Activated gamma-delta T cell (primary cell): Measurements from ENCODE around the gene KRTAP10-6.
"Not testable (repeated sequence)": the region's sequence is repeated elsewhere in the genome, so short reads cannot be mapped to it uniquely, and the experiment has no call there.

Source experiments
- DNase-seq: peaks from one replicate; lab custom pipeline; 2025; lab: John Stamatoyannopoulos, UW

Gene KRTAP10-6

DNA sequence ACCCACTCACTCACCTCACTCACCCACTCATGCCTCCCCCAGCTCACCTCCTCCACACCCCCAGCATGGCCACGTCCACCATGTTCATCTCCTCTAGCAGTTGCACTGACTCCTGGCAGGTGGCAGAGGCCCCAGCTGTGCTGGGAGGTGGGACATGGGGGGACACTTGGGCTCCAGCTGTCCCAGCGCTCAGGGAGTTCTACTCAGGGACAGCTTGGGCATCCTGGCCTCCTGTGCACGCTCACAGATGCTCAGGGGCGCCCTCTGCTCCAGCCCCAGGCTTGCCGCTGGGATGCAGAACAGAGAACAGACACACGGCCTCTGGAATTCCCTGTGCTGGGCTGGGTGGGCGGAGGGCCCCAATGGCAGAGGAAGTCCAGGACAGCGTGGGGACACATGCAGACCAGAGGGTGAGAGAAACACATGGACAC, 24.8 kb upstream of the KRTAP10-6 start:
- no peak for DNase-seq

- no peak for DNase-seq
Observed at GRCh38 chr21:44616591-44616926, 24.3 kb upstream of the KRTAP10-6 start.

GRCh38 chr21:44615911-44616590, 23.7 kb upstream of the KRTAP10-6 start:
- no peak for DNase-seq

DNA sequence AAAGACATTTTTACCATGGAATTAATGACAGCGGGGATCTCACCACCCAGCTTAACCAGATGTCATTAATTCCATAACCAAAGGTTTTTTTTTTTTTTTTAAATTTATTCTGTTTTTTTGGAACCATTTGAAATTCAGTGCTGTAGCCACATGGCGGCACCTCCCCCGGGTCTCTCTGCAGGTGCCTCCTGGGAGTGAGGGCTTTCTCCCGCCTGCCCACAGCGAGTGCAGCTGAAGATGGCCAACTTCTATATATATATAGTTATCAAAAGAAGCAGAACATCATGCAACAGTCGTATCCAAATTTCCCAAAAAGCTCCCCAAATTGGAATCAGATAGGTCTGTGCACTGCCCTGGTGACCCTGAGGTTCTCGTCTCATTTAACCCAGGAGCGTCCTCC, 23.2 kb upstream of the KRTAP10-6 start:
- no peak for DNase-seq

DNA sequence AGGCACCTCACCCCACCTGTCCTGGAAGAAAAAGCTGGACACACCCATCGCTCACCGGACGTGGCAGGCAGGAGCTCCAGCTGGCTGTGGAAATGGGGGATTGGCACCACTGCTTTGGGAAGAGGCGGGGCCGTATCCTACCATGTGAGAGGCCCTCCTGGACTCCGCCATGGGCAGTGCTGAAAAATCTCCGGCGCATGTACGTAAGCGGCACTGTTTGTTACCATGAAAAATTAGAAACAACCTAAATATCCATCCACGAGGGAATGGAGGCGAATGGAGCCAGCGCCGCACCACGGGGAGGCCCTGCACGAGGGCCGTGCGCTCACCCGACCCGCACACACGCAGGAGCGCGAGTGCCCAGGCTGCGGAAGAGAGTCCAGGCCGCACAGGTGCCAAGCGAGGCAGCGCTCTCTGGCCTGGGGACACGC, 22.7 kb upstream of the KRTAP10-6 start:
- DNase-seq, result no peak

DNA sequence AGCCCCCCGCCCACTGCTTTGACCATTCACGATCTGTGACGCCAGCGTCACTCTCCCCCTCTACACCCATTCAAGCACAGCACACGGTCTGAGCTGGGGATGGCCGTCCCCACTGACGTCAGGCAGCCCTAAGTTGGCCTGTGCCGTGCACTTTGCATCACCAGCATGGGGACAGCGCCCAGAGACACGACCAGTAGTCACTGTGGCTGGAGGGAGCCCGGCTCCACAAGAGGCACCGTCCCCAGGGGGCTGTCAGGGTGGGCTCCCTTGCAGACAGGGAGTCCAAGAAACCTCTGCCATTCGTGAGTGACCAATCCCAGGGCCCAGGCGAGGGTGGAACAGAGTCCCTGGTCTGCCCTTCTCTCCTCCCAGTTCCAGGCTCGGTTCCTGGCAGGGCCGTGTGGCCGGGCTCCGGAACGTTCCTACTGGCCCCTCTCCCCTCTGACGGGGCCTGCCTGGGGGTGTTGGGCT, 21.9 kb upstream of the KRTAP10-6 start:
- no peak for DNase-seq

- DNase-seq, result no peak
Observed at GRCh38 chr21:44613386-44614155, 21.3 kb upstream of the KRTAP10-6 start.

DNA sequence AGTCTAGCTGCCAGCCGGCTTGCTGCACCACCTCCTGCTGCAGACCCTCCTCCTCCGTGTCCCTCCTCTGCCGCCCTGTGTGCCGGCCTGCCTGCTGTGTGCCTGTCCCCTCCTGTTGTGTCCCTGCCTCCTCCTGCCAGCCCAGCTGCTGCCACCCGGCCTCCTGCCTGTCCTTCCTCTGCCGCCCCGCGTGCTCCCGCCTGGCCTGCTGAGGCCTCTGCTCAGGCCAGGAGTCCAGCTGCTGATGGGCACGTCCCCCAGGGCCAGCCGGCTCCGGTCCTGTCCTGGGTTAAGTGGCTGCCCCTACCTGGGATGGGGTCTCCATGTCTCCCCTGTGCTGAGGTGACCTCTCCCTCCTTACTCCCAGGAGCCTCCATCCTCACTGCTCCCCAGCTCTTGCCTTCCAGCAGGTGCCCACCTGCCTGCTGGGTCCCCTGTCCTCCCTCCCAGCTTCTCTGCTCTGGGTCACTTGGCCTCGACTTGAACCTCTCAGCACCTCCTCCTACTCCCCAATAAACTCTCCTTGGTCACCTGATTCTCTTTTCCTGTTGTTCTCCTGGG, 20.4 kb upstream of the KRTAP10-6 start:
- DNase-seq, result no peak

GRCh38 chr21:44612029-44612486, 19.8 kb upstream of the KRTAP10-6 start, which contains the start of gene KRTAP10-8:
KRTAP10-8 (plus strand) TSS chr21:44612079; CDS start chr21:44612101, 22 bp downstream.
- DNase-seq, result no peak

DNA sequence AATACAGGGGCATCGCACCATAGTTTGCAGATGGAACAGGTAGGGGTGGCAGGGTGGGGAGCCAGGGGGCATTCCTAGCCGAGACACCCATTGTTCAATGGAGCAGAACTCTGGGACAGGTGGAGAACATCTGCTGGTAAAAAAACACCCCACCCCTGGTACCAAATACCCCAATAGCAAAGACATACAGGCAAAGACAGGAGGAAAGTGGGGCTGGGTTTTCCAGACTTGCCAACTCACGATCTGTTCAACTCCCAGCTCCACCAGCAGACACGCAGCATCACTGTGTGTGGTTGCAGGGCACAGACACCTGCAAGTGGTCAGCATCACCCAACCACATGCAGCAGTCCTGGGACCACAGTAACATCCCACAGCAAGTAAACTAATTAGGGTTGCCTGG, 19.2 kb upstream of the KRTAP10-6 start:
- DNase-seq, result no peak

- DNase-seq, result not testable (repeated sequence)
Observed at GRCh38 chr21:44610157-44610843, 18.0 kb upstream of the KRTAP10-6 start.

GRCh38 chr21:44609193-44609592, 16.9 kb upstream of the KRTAP10-6 start:
- DNase-seq, result no peak

DNA sequence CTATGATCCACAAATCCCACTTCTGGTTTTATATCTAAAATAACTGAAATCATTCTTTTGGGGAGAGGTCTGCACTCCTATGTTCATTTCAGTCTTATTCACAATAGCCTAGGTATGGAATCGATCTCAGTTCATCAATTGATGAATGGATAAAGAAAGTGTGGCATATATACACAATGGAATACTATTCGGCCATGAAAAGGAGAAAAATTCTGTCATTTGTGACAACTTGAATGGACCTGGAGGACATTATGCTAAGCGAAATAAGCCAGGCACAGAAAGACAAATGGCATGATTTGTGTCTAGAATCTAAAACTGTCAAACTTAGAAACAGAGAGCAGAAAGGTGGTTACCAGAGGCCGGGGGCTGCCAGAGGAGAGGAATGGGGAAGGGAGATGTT, 14.2 kb upstream of the KRTAP10-6 start:
- DNase-seq, result no peak

DNA sequence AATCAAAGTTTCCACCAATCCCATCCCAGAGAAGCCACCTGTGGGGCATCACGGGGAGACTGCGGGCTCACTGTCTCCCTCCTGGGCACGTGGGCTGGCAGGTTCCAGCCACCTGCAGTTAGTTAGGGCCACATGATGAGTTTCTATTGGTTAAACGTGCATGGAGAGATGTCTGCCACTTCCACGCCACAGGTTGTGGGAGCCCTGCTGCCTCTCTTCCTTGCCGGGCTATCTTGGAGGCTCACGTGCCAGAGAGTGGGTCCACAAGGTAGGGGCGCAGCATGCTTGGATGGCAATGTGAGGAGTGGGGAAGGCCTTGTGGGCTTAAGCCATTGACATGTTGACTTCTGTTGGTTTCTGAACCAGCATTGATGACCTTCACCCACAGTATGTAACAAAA, 11.6 kb upstream of the KRTAP10-6 start:
- DNase-seq, result no peak

DNA sequence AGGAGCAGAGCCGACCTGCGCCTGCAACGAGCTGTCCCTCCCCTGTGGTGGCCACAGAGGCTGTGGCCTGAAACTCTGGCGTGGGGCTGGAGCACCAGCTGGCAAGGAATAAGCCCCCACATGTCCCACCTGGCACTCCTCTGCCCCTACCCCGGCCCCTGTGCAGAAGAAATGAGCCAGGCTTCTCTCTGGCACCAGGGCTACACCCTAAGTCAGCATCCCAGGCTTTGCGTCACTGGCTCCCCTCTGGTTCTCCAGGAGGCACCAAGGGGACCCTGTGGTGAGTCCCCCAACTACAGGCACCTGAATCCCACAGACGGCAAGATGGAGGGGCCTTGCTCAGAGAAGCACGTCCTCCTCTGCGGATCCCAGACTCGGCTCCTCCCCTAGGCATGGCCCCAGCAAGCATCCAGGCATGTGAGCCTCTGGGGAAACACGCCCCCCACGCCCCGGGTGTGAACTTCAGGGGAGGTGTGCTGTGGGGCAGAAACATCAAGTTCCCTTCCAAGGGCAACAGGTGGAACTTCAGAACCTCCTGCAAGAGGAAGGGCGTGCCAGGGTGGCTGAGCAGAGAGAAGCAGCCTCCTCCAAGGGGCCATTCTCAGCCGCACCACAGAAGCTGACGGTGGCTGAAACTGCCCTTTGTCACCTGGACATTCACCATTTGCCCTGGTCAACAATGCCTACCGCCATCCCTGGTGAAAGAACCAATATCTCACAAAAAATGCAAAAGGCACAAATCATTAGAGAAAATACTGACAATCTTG, 11.0 kb upstream of the KRTAP10-6 start:
- no peak for DNase-seq

DNA sequence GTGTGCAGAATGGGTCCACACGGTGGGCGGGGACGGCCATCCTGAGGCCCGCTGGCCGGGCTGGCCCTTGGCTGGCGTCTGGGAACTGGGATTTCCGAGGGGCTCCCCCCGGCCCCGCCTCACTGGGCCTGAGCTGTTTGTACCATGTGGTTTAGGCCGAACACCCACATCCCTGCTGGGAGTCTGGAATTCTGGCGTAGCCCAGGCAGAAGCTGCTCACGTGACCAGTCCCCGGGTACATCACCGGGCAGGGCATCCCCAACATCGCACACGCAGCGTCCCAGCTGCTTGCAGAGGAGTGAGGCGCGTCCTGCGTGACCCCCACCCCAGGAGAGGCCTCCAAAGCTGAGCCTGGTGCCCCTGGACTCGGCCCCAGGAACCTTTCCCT, 10.2 kb upstream of the KRTAP10-6 start:
- DNase-seq, result no peak

DNA sequence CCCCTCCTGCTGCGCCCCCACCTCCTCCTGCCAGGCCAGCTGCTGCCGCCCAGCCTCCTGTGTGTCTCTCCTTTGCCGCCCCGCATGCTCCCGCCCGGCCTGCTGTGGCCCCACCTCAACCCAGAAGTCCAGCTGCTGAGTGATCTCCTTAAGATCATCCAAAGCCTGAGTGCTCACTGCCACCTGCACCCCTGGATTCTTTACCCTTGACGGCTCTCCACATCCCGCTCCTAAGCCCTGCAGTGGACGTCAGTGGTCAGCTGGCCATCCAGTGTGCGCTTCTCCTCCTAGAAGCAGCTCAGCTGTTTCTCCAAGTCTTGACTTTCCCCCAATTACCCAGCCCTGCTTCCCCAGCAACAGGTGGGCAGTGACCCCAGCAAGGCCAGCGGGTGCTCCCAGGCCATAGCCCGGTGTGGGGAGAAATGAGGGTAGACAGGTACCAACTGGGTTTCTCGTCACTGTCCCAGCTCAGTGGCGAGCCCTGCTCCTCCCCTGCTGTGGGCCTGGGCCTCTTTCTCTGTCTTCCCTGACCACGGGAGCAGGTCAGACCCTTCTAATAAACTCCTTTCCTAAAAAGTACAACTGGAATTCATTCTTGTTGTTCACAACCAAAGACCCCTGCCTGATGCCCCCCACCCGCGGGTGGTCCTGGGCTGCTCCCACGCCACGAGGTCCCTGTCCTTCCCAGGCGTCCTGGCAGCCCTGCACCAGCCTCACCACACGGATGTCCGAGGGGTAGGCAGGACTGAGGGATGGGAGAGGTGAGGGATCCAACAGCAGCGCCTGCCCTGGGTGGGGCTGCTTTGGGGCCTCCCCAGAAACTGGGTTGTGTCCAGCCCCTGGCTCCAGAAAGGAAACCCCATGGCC, 9.5 kb upstream of the KRTAP10-6 start:
- DNase-seq, result no peak

GRCh38 chr21:44601091-44601490, 8.8 kb upstream of the KRTAP10-6 start:
- DNase-seq, result not testable (repeated sequence)

DNA sequence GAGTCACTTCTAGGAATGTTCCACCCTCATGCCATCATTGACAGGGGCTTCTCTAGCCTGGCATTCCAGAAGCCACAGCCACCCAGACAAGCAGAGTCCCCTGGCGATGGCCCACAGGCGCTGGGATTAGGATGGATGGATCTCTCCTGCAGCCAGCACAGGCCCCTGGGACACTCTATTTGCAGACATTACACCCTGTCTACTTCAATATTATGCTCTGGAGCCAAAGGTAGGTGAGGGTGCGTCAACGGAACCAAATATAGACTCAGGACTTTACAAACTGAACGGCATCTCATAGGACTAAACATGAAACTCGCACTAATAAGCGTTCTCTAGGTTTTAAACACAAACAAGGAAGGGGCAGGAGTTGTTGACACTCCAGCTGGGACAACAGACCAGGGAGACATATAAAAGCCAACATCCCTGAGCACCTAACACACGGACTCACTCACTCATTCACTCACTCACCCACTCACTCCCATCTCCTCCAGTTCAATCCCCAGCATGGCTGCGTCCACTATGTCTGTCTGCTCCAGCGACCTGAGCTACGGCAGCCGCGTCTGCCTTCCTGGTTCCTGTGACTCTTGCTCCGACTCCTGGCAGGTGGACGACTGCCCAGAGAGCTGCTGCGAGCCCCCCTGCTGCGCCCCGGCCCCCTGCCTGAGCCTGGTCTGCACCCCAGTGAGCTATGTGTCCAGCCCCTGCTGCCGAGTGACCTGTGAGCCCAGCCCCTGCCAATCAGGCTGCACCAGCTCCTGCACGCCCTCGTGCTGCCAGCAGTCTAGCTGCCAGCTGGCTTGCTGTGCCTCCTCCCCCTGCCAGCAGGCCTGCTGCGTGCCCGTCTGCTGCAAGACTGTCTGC, 8.0 kb upstream of the KRTAP10-6 start, which contains the start of gene KRTAP10-7:
Gene KRTAP10-7, plus strand, starts transcription at position 480 of the 861 bp plus-strand sequence. Its CDS starts 25 bp downstream, at position 505.
- DNase-seq, result not testable (repeated sequence)
